MM.1S (cell line): ENCODE measurements around the gene ZIC4.

Experiments used
- DNase-seq: peaks from one replicate; pipeline ENCODE4 v3.0.0-alpha.2; 2015
- H2AFZ ChIP-seq: fragments of 300-600 bp; sonication (generic); 2 replicates; pipeline ENCODE4 v1.6.0; 2016; ENCODE audit warnings: antibody characterized with exemption, low read length
- H3F3A ChIP-seq: fragments of 300-600 bp; sonication (generic); 2 replicates; pipeline ENCODE4 v1.6.1; 2016; ENCODE audit warnings: mild to moderate bottlenecking, antibody characterized with exemption, low read length, moderate library complexity, mixed read lengths; ENCODE audit not compliant: insufficient read depth
- H3K27ac ChIP-seq: fragments of 300-600 bp; sonication (generic); 2 replicates; pipeline ENCODE4 v1.5.1; 2016; ENCODE audit warnings: mild to moderate bottlenecking, low read length
- H3K27me3 ChIP-seq: fragments of 300-600 bp; sonication (generic); replicated peaks from 2 replicates; pipeline ENCODE4 v1.6.0; 2016; ENCODE audit warnings: low read length; ENCODE audit not compliant: insufficient read depth
- H3K36me3 ChIP-seq: fragments of 300-600 bp; sonication (generic); replicated peaks from 2 replicates; pipeline ENCODE4 v1.6.1; 2016; ENCODE audit warnings: mild to moderate bottlenecking, low read length, mixed read lengths; ENCODE audit not compliant: insufficient read depth
- H3K4me1 ChIP-seq: fragments of 300-600 bp; sonication (generic); 2 replicates; pipeline ENCODE4 v1.6.1; 2016; ENCODE audit warnings: low read length, mixed read lengths
- H3K4me2 ChIP-seq: fragments of 300-600 bp; sonication (generic); 2 replicates; pipeline ENCODE4 v1.6.0; 2016; ENCODE audit warnings: low read depth, low read length
- H3K4me3 ChIP-seq: fragments of 300-600 bp; sonication (generic); 2 replicates; pipeline ENCODE4 v1.5.1; 2016; ENCODE audit warnings: low read length, mixed read lengths
- H3K79me2 ChIP-seq: fragments of 300-600 bp; sonication (generic); 2 replicates; pipeline ENCODE4 v1.6.1; 2016; ENCODE audit warnings: mixed run types, low read length, mixed read lengths
- H3K9ac ChIP-seq: fragments of 300-600 bp; sonication (generic); 2 replicates; pipeline ENCODE4 v1.6.1; 2016; ENCODE audit warnings: low read length, mixed read lengths
- H3K9me2 ChIP-seq: fragments of 300-600 bp; sonication (generic); replicated peaks from 2 replicates; pipeline ENCODE4 v1.6.1; 2016; ENCODE audit warnings: mild to moderate bottlenecking, low read length, mixed read lengths; ENCODE audit not compliant: insufficient read depth
- H3K9me3 ChIP-seq: fragments of 300-600 bp; sonication (generic); replicated peaks from 2 replicates; pipeline ENCODE4 v1.6.1; 2016; ENCODE audit warnings: mild to moderate bottlenecking, low read length, mixed read lengths; ENCODE audit not compliant: insufficient read depth
- H4K20me1 ChIP-seq: fragments of 300-600 bp; sonication (generic); 2 replicates; pipeline ENCODE4 v1.6.1; 2016; ENCODE audit warnings: mild to moderate bottlenecking, low read length, moderate library complexity, mixed read lengths; ENCODE audit not compliant: insufficient read depth
- EZH2 ChIP-seq: fragments of 300-600 bp; sonication (generic); optimal IDR thresholded peaks from 2 replicates; pipeline ENCODE3; 2017; ENCODE audit warnings: low read depth, mild to moderate bottlenecking, antibody characterized with exemption, low read length, mixed read lengths
- EZH2phosphoT487 ChIP-seq: fragments of 300-600 bp; sonication (generic); IDR thresholded peaks from 2 replicates; pipeline ENCODE4 v1.6.1; 2018; ENCODE audit warnings: antibody characterized with exemption, low read length
- TF ChIP-seq, protein P1 (sequence below): fragments of 300-600 bp; sonication (generic); IDR thresholded peaks from 2 replicates; pipeline ENCODE4 v1.5.1; 2016; ENCODE audit warnings: antibody characterized with exemption, low read length, mixed read lengths

The ZIC4 gene

DNA sequence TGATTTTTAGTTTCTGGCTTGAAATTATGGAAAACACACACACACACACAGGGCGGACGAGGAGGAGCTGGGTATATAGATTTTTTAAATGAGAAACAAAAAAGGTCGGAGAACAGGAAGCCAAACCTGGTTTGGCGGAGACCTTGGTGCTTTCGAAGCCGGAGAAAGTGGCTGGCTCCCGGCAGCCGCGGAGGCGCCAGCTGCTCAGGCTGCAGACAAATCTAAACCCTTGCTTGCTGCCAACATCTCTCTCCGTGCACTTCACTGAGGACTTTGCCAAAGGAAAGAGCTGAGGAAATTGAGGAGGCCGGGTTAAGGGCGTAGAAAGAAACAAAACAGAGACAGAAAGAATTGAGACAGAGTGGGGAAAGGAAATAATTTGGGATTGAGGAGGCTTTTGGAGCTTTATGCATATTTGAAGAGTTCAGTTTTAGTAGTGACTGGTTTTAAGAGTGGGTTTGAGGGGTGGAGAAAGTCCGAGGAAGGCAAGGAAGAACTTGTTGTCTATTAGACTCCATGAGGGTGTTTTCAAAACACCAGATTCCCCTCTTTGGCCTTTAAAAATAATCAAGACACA, 5.0 kb upstream of the ZIC4 start:
- Histone ChIP-seq H3K4me2 (no peak overlapping the region), H3K9me3 (no peaks in the 10 kb centered on the region), H3K27ac (no peak overlapping the region), H3K79me2 (no peaks in the 10 kb centered on the region), H3K9me2 (no peaks in the 10 kb centered on the region), H3K4me1 (no peaks in the 10 kb centered on the region), H3K36me3 (no peaks in the 10 kb centered on the region), H3F3A (no peaks in the 10 kb centered on the region), H3K4me3 (peak overlapping the region; percentile 21; the same call in 1 of the 2 replicates), H2AFZ (no peak overlapping the region), H3K9ac (no peak overlapping the region), H4K20me1 (no peaks in the 10 kb centered on the region), H3K27me3 (no peaks in the 10 kb centered on the region)
- no peak for DNase-seq
- TF ChIP-seq EZH2phosphoT487: no peak
- TF ChIP-seq, protein P1, sequence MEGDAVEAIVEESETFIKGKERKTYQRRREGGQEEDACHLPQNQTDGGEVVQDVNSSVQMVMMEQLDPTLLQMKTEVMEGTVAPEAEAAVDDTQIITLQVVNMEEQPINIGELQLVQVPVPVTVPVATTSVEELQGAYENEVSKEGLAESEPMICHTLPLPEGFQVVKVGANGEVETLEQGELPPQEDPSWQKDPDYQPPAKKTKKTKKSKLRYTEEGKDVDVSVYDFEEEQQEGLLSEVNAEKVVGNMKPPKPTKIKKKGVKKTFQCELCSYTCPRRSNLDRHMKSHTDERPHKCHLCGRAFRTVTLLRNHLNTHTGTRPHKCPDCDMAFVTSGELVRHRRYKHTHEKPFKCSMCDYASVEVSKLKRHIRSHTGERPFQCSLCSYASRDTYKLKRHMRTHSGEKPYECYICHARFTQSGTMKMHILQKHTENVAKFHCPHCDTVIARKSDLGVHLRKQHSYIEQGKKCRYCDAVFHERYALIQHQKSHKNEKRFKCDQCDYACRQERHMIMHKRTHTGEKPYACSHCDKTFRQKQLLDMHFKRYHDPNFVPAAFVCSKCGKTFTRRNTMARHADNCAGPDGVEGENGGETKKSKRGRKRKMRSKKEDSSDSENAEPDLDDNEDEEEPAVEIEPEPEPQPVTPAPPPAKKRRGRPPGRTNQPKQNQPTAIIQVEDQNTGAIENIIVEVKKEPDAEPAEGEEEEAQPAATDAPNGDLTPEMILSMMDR: no peak
- TF ChIP-seq EZH2: no peak

DNA sequence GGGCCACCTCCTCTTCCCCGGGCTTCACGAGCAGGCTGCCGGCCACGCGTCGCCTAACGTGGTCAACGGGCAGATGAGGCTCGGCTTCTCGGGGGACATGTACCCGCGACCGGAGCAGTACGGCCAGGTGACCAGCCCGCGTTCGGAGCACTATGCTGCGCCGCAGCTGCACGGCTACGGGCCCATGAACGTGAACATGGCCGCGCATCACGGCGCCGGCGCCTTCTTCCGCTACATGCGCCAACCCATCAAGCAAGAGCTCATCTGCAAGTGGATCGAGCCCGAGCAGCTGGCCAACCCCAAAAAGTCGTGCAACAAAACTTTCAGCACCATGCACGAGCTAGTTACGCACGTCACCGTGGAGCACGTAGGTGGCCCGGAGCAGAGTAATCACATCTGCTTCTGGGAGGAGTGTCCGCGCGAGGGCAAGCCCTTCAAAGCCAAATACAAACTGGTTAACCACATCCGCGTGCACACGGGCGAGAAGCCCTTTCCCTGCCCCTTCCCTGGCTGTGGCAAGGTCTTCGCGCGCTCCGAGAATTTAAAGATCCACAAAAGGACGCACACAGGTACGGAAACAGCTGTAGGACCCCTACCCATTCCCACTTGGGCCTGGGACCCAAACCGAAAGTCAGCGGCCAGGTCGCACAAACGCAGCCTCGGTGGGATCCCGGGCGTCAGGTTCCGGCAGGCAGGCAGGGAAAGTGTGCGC, 4.3 kb upstream of the ZIC4 start:
- Histone ChIP-seq H3K9ac (no peak overlapping the region), H4K20me1 (no peaks in the 10 kb centered on the region), H3K27me3 (no peaks in the 10 kb centered on the region), H3K27ac (no peak overlapping the region), H3K4me2 (no peak overlapping the region), H2AFZ (no peak overlapping the region), H3K9me3 (no peaks in the 10 kb centered on the region), H3K36me3 (no peaks in the 10 kb centered on the region), H3K79me2 (no peaks in the 10 kb centered on the region), H3K4me3 (peak overlapping the region; percentile 21; the same call in 1 of the 2 replicates), H3K4me1 (no peaks in the 10 kb centered on the region), H3F3A (no peaks in the 10 kb centered on the region), H3K9me2 (no peaks in the 10 kb centered on the region)
- no peak for DNase-seq
- TF ChIP-seq EZH2phosphoT487 (no peak), EZH2 (no peak)
- TF ChIP-seq, protein P1: no peak

DNA sequence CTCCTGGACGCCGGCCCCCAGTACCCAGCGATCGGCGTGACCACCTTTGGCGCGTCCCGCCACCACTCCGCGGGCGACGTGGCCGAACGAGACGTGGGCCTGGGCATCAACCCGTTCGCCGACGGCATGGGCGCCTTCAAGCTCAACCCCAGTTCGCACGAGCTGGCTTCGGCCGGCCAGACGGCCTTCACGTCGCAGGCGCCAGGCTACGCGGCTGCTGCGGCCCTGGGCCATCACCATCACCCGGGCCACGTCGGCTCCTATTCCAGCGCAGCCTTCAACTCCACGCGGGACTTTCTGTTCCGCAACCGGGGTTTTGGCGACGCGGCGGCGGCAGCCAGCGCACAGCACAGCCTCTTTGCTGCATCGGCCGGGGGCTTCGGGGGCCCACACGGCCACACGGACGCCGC, 3.8 kb upstream of the ZIC4 start:
- Histone ChIP-seq H3K9me2 (no peaks in the 10 kb centered on the region), H3K4me3 (no peak overlapping the region), H3K27me3 (no peaks in the 10 kb centered on the region), H3K4me2 (no peak overlapping the region), H2AFZ (no peak overlapping the region), H3K27ac (no peak overlapping the region), H3K4me1 (no peaks in the 10 kb centered on the region), H3K79me2 (no peaks in the 10 kb centered on the region), H3F3A (no peaks in the 10 kb centered on the region), H4K20me1 (no peaks in the 10 kb centered on the region), H3K36me3 (no peaks in the 10 kb centered on the region), H3K9me3 (no peaks in the 10 kb centered on the region), H3K9ac (no peak overlapping the region)
- DNase-seq: no peak
- no peak for TF ChIP-seq EZH2
- TF ChIP-seq, protein P1: no peak
- TF ChIP-seq EZH2phosphoT487: no peak
